HG03280 (cell line): Measurements from ENCODE around the gene RPH3AL.
"Not testable (repeated sequence)": the region's sequence is repeated elsewhere in the genome, so short reads cannot be mapped to it uniquely, and the experiment has no call there.

Experiments
- ATAC-seq: cut with Tn5 transposase; IDR thresholded peaks from one replicate; pipeline ENCODE4 v1.9.1; 2021; ENCODE audit warnings: mild to moderate bottlenecking, moderate library complexity; ENCODE audit not compliant: unreplicated experiment

The RPH3AL gene

GRCh38 chr17:320809-321385 lies 31.7 kb downstream of the RPH3AL start:
- ATAC-seq: no peak

GRCh38 chr17:320139-320538 lies 32.5 kb downstream of the RPH3AL start:
- no peak for ATAC-seq

- ATAC-seq: no peak
These were observed 33.3 kb downstream of the RPH3AL start for GRCh38 chr17:319266-319665.

- not testable (repeated sequence) for ATAC-seq
These were observed 35.5 kb downstream of the RPH3AL start for GRCh38 chr17:317070-317469.

GRCh38 chr17:315399-315798 lies 37.2 kb downstream of the RPH3AL start:
- not testable (repeated sequence) for ATAC-seq

- not testable (repeated sequence) for ATAC-seq
These were observed 38.0 kb downstream of the RPH3AL start for GRCh38 chr17:314614-314944.

- no peak for ATAC-seq
These were observed 38.5 kb downstream of the RPH3AL start for GRCh38 chr17:313911-314613.

GRCh38 chr17:313231-313630 lies 39.4 kb downstream of the RPH3AL start:
- no peak for ATAC-seq

- no peak for ATAC-seq
These were observed 40.0 kb downstream of the RPH3AL start for GRCh38 chr17:312476-313148.

- no peak for ATAC-seq
These were observed 41.4 kb downstream of the RPH3AL start for GRCh38 chr17:311119-311782.

- ATAC-seq: no peak
These were observed 42.2 kb downstream of the RPH3AL start for GRCh38 chr17:310111-311010.

- ATAC-seq: no peak
These were observed 43.2 kb downstream of the RPH3AL start for GRCh38 chr17:309361-309888.

- ATAC-seq: no peak
These were observed 44.7 kb downstream of the RPH3AL start for GRCh38 chr17:307741-308507.

GRCh38 chr17:307295-307691 lies 45.3 kb downstream of the RPH3AL start:
- ATAC-seq: no peak

- ATAC-seq: no peak
These were observed 45.9 kb downstream of the RPH3AL start for GRCh38 chr17:306536-307294.

GRCh38 chr17:306116-306515 lies 46.5 kb downstream of the RPH3AL start:
- ATAC-seq: no peak

GRCh38 chr17:305090-305976 lies 47.3 kb downstream of the RPH3AL start:
- ATAC-seq: no peak

GRCh38 chr17:304461-304860 lies 48.1 kb downstream of the RPH3AL start:
- ATAC-seq: no peak
